Activated T-helper 17 cell treated with anti-CD3 and anti-CD28 coated beads, Interleukin-2, amount 50 U/mL, for 72 hours (primary cell): ENCODE data around the gene MRPL2. TPM values are rescaled to one million over a fixed set of nuclear protein-coding genes. Genes with fewer than 3 reads are reported as not detected.
"Not testable (repeated sequence)": the region's sequence is repeated elsewhere in the genome, so short reads cannot be mapped to it uniquely, and the experiment has no call there.

Experiments
- ATAC-seq: fragments of 150-1000 bp; cut with Tn5 transposase; replicated peaks from 2 replicates; pipeline ENCODE4 v1.10.0; 2021; ENCODE audit warnings: mild to moderate bottlenecking, moderate library complexity
- H3K27ac Mint-ChIP-seq: one replicate; pipeline ENCODE4 v1.8.0; 2022; ENCODE audit warnings: mixed read lengths
- H3K27me3 Mint-ChIP-seq: one replicate; pipeline ENCODE4 v1.8.0; 2022; ENCODE audit warnings: mixed read lengths
- H3K36me3 Mint-ChIP-seq: one replicate; pipeline ENCODE4 v1.8.0; 2022; ENCODE audit warnings: low read depth, mild to moderate bottlenecking, mixed read lengths
- H3K4me1 Mint-ChIP-seq: one replicate; pipeline ENCODE4 v1.8.0; 2022; ENCODE audit warnings: mixed read lengths
- H3K4me3 Mint-ChIP-seq: one replicate; pipeline ENCODE4 v1.8.0; 2022; ENCODE audit warnings: mild to moderate bottlenecking, mixed read lengths
- H3K9me3 Mint-ChIP-seq: one replicate; pipeline ENCODE4 v1.8.0; 2022; ENCODE audit warnings: mixed read lengths
- total RNA-seq, 2 donors: library from RNA; stranded (reverse); gene quantifications; one replicate each; pipeline ENCODE4 v1.2.3, GENCODE V29; 2022

The MRPL2 gene
- total RNA-seq, 2 donors from 2014 or later: 65.2 to 67.3 TPM

- no peak overlapping the region for H3K4me3 Mint-ChIP-seq
- H3K27ac Mint-ChIP-seq: peak overlapping the region; percentile 34
- no peak for ATAC-seq
- no peaks in the 10 kb centered on the region for H3K9me3 Mint-ChIP-seq
- H3K4me1 Mint-ChIP-seq: peaks cover 24% of the 10 kb centered on the region
- no peaks in the 10 kb centered on the region for H3K27me3 Mint-ChIP-seq
- peaks cover 72% of the 10 kb centered on the region for H3K36me3 Mint-ChIP-seq
These were observed 8.3 kb downstream of the MRPL2 start for GRCh38 chr6:43050981-43051380.

DNA sequence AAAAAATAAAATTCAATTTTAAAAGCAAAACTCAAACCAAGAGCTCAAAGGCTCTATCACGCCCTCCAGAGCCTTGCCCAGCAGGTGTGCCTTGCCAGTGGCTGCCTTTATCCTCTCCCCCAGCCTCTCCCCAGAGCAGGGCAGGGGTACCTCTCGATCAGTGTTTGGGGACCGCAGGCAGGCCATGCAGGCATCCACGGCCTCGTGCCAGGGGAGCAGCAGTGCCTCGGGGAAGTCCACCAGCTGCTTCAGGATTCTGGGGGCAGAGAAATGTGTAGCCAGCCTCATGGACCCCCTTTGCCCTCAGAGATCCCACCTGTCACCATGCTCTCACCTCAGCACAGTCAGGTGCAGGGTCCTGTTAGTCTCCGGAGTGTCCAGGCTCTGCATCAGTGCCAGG is 11.2 kb downstream of the MRPL2 start:
- Mint-ChIP-seq H3K4me3 (no peak overlapping the region), H3K9me3 (no peaks in the 10 kb centered on the region), H3K27ac (no peak overlapping the region), H3K4me1 (peaks cover 21% of the 10 kb centered on the region), H3K27me3 (no peaks in the 10 kb centered on the region), H3K36me3 (peaks cover 87% of the 10 kb centered on the region)
- ATAC-seq: no peak

GRCh38 chr6:43045371-43045930 is 13.8 kb downstream of the MRPL2 start:
- peak overlapping the region; percentile 43 for H3K27ac Mint-ChIP-seq
- ATAC-seq: no peak

GRCh38 chr6:43043310-43043709 is 15.9 kb downstream of the MRPL2 start:
- no peaks in the 10 kb centered on the region for H3K9me3 Mint-ChIP-seq
- no peaks in the 10 kb centered on the region for H3K27me3 Mint-ChIP-seq
- no peak for ATAC-seq
- H3K27ac Mint-ChIP-seq: no peak overlapping the region
- H3K36me3 Mint-ChIP-seq: peaks cover 80% of the 10 kb centered on the region
- H3K4me3 Mint-ChIP-seq: no peak overlapping the region
- H3K4me1 Mint-ChIP-seq: no peaks in the 10 kb centered on the region

More at GRCh38 chr6:43045371-43045930, 13.8 kb downstream of the MRPL2 start:
- Mint-ChIP-seq H3K9me3 (no peaks in the 10 kb centered on the region), H3K27me3 (no peaks in the 10 kb centered on the region), H3K4me1 (peaks cover 3% of the 10 kb centered on the region), H3K36me3 (peaks cover 90% of the 10 kb centered on the region), H3K4me3 (no peak overlapping the region)

- not testable (repeated sequence) for H3K4me1 Mint-ChIP-seq, H3K27me3 Mint-ChIP-seq, H3K27ac Mint-ChIP-seq, H3K4me3 Mint-ChIP-seq, ATAC-seq, H3K9me3 Mint-ChIP-seq
- H3K36me3 Mint-ChIP-seq: peaks cover 81% of the 10 kb centered on the region
These were observed 17.8 kb downstream of the MRPL2 start for GRCh38 chr6:43041475-43041874.

GRCh38 chr6:43040542-43041257 is 18.5 kb downstream of the MRPL2 start:
- H3K4me3 Mint-ChIP-seq: no peak overlapping the region
- H3K9me3 Mint-ChIP-seq: no peaks in the 10 kb centered on the region
- peak overlapping the region; percentile 73 for H3K27ac Mint-ChIP-seq
- no peaks in the 10 kb centered on the region for H3K27me3 Mint-ChIP-seq
- peaks cover 78% of the 10 kb centered on the region for H3K36me3 Mint-ChIP-seq
- H3K4me1 Mint-ChIP-seq: no peaks in the 10 kb centered on the region
- no peak for ATAC-seq

GRCh38 chr6:43038727-43039126 is 20.5 kb downstream of the MRPL2 start:
- no peaks in the 10 kb centered on the region for H3K4me1 Mint-ChIP-seq
- H3K36me3 Mint-ChIP-seq: peaks cover 76% of the 10 kb centered on the region
- ATAC-seq: no peak
- H3K4me3 Mint-ChIP-seq: no peak overlapping the region
- peak overlapping the region; percentile 44 for H3K27ac Mint-ChIP-seq
- H3K27me3 Mint-ChIP-seq: no peaks in the 10 kb centered on the region
- H3K9me3 Mint-ChIP-seq: no peaks in the 10 kb centered on the region

GRCh38 chr6:43037706-43038105 is 21.5 kb downstream of the MRPL2 start:
- H3K4me3 Mint-ChIP-seq: no peak overlapping the region
- no peaks in the 10 kb centered on the region for H3K9me3 Mint-ChIP-seq
- H3K4me1 Mint-ChIP-seq: no peaks in the 10 kb centered on the region
- H3K27ac Mint-ChIP-seq: peak overlapping the region; percentile 12
- H3K36me3 Mint-ChIP-seq: peaks cover 76% of the 10 kb centered on the region
- ATAC-seq: no peak
- no peaks in the 10 kb centered on the region for H3K27me3 Mint-ChIP-seq

DNA sequence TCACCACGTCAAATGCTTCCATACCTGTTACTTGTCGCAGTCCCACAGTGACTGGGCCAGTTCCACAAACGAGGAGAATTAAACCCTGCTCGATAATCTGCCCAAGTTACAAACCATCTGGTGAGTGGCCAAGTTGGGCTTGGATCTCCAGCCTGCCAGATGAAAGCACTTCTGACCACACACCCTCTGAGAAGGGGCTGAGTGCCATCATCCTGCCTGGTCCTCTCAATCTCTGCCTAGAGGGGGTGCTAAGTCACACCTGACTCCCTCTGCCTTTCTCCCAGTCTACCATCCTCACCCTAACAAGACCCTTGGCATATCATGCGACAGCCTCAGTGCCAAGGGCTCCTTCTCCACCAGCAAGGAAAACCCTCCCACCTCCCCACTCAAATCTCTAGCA is 22.0 kb downstream of the MRPL2 start:
- Mint-ChIP-seq H3K27me3 (no peaks in the 10 kb centered on the region), H3K4me1 (no peaks in the 10 kb centered on the region), H3K4me3 (no peak overlapping the region), H3K36me3 (peaks cover 76% of the 10 kb centered on the region), H3K9me3 (no peaks in the 10 kb centered on the region), H3K27ac (peak overlapping the region; percentile 12)
- no peak for ATAC-seq

- Mint-ChIP-seq H3K4me3 (no peak overlapping the region), H3K27ac (no peak overlapping the region), H3K9me3 (no peaks in the 10 kb centered on the region), H3K36me3 (peaks cover 77% of the 10 kb centered on the region), H3K27me3 (no peaks in the 10 kb centered on the region), H3K4me1 (no peaks in the 10 kb centered on the region)
- ATAC-seq: no peak
These were observed 22.5 kb downstream of the MRPL2 start for GRCh38 chr6:43036712-43037111.

- H3K9me3 Mint-ChIP-seq: no peaks in the 10 kb centered on the region
- H3K27ac Mint-ChIP-seq: no peak overlapping the region
- H3K27me3 Mint-ChIP-seq: no peaks in the 10 kb centered on the region
These were observed 23.6 kb downstream of the MRPL2 start for GRCh38 chr6:43035495-43036194.

DNA sequence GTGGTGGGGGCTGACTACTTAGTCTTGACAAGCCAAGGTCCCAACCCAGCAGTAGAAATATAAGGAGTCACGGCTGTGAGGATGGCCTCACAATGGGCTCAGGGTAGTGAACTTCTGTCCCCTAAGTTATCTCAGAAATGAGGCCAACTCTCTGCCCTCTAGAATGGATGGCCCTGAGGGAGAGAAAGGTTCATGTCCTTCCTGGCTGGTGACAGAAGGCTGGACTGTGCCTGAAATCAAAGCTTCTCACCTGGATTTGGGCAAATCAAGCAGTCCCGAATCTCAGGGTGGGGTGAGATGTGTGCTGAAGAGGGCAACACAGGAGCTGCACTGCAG is 25.1 kb downstream of the MRPL2 start:
- Mint-ChIP-seq H3K4me3 (no peak overlapping the region), H3K4me1 (no peaks in the 10 kb centered on the region), H3K36me3 (peaks cover 84% of the 10 kb centered on the region), H3K9me3 (no peaks in the 10 kb centered on the region), H3K27ac (no peak overlapping the region), H3K27me3 (no peaks in the 10 kb centered on the region)
- no peak for ATAC-seq

More at GRCh38 chr6:43035495-43036194, 23.6 kb downstream of the MRPL2 start:
- no peaks in the 10 kb centered on the region for H3K4me1 Mint-ChIP-seq
- no peak for ATAC-seq
- H3K4me3 Mint-ChIP-seq: no peak overlapping the region
- H3K36me3 Mint-ChIP-seq: peaks cover 79% of the 10 kb centered on the region

- H3K4me1 Mint-ChIP-seq: no peaks in the 10 kb centered on the region
- H3K4me3 Mint-ChIP-seq: no peak overlapping the region
- H3K9me3 Mint-ChIP-seq: no peaks in the 10 kb centered on the region
- peak overlapping the region; percentile 9 for H3K27ac Mint-ChIP-seq
- no peaks in the 10 kb centered on the region for H3K27me3 Mint-ChIP-seq
- peaks cover 87% of the 10 kb centered on the region for H3K36me3 Mint-ChIP-seq
- no peak for ATAC-seq
These were observed 25.6 kb downstream of the MRPL2 start for GRCh38 chr6:43033496-43034189.

- H3K4me3 Mint-ChIP-seq: no peak overlapping the region
- peaks cover 93% of the 10 kb centered on the region for H3K36me3 Mint-ChIP-seq
- no peak for ATAC-seq
- no peaks in the 10 kb centered on the region for H3K9me3 Mint-ChIP-seq
- H3K27me3 Mint-ChIP-seq: no peaks in the 10 kb centered on the region
- peaks cover 5% of the 10 kb centered on the region for H3K4me1 Mint-ChIP-seq
- no peak overlapping the region for H3K27ac Mint-ChIP-seq
These were observed 26.9 kb downstream of the MRPL2 start for GRCh38 chr6:43032326-43032725.
